GM18499 (cell line): ENCODE measurements around the gene AKT1.
"Not testable (repeated sequence)": the region's sequence is repeated elsewhere in the genome, so short reads cannot be mapped to it uniquely, and the experiment has no call there.

Experiments
- ATAC-seq: cut with Tn5 transposase; IDR thresholded peaks from one replicate; pipeline ENCODE4 v1.9.1; 2021; ENCODE audit warnings: moderate number of reproducible peaks; ENCODE audit not compliant: insufficient read depth, unreplicated experiment

The AKT1 gene

GRCh38 chr14:104757681-104758392 is 37.7 kb downstream of the AKT1 start:
- no peak for ATAC-seq

GRCh38 chr14:104757238-104757585 is 38.3 kb downstream of the AKT1 start:
- no peak for ATAC-seq

GRCh38 chr14:104756477-104757237 is 38.9 kb downstream of the AKT1 start:
- ATAC-seq = no peak

DNA sequence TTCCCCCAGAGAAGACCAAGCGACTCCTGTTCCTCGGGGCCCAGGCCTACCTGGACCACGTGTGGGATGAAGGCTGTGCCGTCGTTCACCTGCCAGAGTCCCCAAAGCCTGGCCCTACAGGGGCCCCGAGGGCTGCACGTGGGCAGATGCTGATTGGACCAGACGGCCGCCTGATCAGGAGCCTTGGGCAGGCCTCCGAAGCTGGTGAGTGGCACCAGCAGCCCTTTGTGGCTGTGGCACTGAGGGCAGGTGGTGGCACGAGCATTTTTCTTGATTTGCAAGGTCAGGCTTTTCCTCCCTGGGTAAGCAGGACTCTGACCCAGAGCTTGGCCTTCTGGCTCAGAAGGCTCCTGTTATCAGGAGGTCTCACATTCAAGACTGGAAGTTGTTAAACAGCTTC is 39.9 kb downstream of the AKT1 start:
- no peak for ATAC-seq

GRCh38 chr14:104754213-104754851 is 41.2 kb downstream of the AKT1 start:
- no peak for ATAC-seq

DNA sequence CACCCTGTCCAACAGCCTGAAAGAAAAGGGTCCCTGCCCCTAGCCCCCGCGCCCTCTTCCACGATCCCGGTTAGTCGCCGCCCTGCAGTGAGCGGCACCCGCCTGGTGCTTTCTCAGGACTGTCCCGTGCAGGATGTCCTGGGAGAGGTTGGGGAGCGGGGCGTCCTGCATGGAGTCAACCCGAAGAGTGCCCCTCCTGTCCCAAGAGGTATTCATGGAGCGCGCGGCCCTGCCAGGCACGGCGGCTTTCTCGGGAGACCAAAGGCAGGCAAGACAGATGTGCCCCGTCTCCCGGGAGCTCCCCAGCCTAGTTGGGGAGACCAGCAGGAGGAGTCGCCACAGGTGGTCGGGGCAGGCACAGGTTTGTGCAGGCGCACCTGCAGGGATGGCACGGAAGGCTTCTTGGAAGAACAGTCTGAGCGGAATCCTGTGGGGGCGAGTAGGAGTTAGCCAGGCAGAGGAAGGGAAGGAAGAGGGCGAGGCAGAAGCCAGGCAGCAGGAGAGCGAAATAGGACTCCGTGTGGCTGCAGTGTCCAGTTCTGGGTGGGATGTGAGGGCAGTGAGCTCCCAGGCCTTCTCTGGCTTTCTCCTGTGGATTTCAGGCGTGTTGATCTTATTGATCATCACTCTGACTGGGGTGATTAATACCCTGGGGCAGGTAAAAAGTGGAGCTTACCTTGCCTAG is 41.9 kb downstream of the AKT1 start:
- ATAC-seq = no peak

- ATAC-seq = peak; percentile 87
These were observed 42.6 kb downstream of the AKT1 start, which contains the start of gene SIVA1 for GRCh38 chr14:104752735-104753527. TSS of gene SIVA1 (plus strand) at chr14:104753147. CDS start at chr14:104753202, 55 bp downstream.

- peak; percentile 49 for ATAC-seq
These were observed 43.2 kb downstream of the AKT1 start for GRCh38 chr14:104752423-104752734.

DNA sequence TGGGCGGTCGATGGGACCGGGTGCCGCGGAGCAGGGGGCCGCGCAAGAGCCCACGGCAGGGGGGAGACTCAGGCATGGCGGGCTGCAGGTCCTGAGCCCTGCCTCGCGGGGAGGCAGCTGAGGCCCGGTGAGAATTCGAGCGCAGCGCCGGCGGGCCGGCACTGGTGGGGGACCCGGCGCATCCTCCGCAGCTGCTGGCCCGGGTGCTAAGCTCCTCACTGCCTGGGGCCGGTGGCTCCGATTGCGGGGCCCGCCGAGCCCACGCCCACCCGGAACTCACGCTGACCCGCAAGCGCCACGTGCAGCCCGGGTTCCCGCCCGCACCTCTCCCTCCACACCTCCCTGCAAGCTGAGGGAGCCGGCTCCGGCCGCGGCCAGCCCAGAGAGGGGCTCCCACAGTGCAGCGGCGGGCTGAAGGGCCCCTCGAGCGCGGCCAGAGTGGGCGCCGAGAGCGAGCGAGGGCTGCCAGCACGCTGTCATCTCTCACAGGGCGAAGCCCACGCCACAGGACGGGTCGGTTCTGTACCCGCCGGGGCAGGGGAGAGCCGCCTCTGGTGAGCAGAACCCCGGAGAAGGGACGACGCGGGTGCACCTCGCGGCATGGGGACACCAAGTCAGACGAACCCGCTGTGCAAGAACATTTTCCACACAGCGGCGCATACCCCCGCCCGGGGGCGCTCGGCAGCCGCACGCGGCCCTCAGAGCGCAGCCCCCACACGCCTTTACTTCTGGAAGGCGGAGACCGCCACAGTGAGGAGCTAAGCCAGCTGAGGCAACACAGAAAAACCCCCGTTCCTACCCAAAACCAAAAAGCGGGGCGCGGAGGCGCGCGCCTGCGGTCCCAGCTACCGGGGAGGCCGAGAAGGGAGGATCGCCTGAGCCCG is 43.8 kb downstream of the AKT1 start:
- no peak for ATAC-seq

DNA sequence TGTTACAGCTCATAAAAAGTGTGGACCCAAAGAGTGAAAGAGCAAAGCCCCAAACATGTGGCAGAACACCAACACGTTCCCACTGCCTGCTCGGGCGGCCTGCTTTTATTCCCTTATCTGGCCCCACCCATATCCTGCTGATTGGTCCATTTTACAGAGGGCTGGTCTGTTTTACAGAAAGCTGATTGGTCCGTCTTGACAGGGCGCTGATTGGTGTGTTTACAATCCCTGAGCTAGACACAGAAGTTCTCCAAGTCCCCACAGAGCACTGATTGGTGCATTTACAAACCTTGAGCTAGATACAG is 44.8 kb downstream of the AKT1 start:
- ATAC-seq = not testable (repeated sequence)

DNA sequence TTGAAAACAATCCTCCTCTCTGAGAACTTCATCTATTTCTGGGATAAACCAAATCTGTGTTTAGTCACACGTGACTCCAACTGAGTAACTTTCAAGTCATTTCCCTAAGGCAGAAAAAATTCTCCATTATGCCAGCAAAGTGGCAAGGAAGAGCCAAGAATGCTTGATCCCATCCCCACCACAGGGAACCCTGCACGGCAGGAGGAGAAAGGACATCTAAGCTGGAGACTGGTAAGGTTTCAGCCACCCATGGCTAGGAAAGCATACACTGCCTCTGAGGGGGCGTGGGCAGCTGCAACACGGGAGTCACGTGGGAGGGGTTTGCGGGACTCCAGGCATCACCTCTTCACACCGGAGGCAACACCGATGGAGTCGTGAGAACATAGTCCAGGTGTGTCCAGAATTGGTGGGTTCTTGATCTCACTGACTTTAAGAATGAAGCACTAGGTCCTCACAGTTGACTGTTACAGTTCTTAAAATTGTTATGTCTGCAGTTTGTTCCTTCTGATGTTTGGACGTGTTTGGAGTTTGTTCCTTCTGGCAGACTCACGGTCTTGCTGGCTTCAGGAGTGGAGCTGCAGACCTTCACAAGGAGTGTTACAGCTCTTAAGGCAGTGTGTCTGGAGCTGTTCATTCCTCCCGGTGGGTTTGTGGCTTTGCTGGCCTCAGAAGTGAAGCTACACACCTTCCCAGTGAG is 45.3 kb downstream of the AKT1 start:
- no peak for ATAC-seq

DNA sequence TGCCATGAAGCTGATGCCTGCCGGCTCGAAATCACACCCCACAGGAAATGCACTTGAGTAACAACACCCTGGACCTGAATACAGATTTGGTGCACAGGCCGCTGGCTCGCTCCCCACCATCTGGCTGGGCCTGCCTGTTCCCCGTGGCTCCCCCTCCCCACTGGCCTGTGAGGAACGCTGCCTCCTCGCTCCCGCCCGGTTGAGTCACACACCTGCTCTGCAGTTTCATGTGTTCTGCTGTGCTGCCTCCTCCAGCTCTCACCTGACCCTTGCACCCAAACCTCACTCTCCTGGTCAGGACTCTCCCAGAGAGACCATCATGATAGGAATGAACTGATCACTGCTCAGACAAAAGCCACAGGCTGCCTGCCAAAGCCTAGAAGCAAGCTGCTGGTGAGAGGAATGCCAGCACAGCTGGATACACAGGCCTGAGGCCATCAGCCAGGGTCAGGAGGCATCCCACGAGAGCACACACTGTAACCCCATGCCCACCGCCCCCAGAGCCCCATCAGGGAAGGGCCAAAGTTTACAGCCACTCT is 46.4 kb downstream of the AKT1 start:
- no peak for ATAC-seq

GRCh38 chr14:104747876-104748275 is 47.7 kb downstream of the AKT1 start:
- no peak for ATAC-seq

DNA sequence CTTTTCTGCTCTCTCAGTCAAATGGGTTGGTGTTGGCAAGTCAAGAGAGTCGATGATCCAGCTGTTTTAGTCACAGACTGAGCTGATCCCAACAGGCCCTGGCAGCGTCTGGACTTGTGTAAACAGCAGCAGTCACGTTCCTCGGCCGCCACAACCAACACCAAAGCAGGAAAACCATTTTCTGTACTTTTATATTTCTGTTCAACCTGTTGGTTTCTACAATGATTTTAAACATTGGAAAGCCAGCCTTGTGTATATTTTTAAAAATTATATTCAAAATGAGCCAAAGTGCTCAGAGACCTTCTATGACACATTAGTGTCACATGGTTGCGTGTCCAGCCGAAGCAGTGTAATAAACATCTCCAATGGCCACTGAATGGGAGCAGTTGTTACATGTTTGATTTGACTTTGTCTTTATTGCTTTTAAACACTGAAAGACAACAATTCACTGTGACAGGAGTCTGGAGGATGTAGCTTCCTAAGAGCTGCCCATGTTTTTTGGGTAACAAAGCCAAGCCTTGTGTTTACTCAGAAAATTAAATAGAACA is 48.5 kb downstream of the AKT1 start:
- no peak for ATAC-seq

DNA sequence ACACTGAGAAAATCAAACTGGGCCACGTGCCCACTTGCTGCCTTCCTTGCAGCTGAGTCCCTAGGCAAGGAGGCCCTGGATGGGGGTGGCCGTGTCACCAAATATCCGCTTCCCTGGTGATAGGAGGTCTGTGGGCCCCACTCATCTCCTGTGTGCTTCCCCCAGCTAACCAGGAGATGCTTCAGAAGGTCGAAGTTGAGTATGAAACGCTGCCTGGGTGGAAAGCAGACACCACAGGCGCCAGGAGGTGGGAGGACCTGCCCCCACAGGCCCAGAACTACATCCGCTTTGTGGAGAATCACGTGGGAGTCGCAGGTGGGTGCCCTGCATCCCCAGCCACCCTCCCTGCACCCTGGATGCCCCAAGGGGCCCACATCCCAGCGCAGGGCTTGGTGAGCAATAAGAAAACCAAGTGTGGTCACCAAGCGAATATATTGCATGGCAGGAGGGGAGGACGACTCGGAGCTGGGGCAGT is 49.4 kb downstream of the AKT1 start:
- no peak for ATAC-seq

GRCh38 chr14:104745431-104745830 is 50.1 kb downstream of the AKT1 start:
- ATAC-seq = no peak

DNA sequence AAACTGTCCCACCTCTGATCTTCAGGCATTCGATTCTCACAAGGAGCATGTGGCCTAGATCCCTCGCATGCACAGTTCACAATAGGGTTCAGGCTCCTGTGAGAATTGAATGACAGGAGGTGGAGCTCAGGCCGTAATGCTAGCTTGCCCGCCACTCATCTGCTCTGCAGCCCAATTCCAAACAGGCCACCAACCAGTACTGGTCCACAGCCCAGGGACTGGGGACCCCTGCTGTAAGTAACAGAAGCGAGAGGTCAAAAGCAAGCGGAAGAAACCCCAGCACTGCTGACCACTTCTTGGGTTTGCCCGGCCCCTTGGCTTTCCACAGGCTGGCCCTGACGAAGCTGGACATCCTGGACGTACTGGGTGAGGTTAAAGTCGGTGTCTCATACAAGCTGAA is 51.1 kb downstream of the AKT1 start:
- no peak for ATAC-seq
